GM12865 (cell line): Measurements from ENCODE around the gene ETS1.

Source experiments
- DNase-seq: peaks from one replicate; pipeline ENCODE4 v3.0.0; 2010; ENCODE audit warnings: low read depth
- H3K4me3 ChIP-seq: 2 replicates; pipeline ENCODE4 v1.5.1; 2011; ENCODE audit warnings: mild to moderate bottlenecking, low read depth, low read length, control low read depth
- TF ChIP-seq, protein P1 (sequence below): IDR thresholded peaks from 2 replicates; pipeline ENCODE4 v1.5.1; 2011; ENCODE audit warnings: low read length, control low read depth, low read depth, inconsistent platforms; ENCODE audit not compliant: insufficient read depth; ENCODE audit errors: missing control alignments

ETS1 gene

DNA sequence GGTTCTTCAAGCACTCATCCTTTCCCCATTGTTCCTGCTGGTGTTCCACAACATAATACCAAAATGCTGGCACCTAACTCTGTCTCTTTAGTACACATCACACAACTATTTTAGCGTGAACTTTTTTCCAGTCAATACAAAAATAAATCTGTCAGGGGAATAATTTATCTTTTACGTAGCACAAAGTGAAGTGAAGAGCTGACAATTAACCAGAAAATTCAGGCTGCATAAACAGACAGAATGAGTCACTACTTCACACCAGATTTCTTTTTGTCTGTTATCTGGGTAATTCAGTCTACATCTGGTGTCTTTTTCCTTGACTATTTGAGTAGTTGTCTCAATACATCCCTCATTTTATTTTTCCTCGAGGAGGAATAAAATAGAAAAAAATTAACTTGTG is 7.9 kb upstream of the ETS1 start:
- DNase-seq = no peak
- TF ChIP-seq, protein P1, sequence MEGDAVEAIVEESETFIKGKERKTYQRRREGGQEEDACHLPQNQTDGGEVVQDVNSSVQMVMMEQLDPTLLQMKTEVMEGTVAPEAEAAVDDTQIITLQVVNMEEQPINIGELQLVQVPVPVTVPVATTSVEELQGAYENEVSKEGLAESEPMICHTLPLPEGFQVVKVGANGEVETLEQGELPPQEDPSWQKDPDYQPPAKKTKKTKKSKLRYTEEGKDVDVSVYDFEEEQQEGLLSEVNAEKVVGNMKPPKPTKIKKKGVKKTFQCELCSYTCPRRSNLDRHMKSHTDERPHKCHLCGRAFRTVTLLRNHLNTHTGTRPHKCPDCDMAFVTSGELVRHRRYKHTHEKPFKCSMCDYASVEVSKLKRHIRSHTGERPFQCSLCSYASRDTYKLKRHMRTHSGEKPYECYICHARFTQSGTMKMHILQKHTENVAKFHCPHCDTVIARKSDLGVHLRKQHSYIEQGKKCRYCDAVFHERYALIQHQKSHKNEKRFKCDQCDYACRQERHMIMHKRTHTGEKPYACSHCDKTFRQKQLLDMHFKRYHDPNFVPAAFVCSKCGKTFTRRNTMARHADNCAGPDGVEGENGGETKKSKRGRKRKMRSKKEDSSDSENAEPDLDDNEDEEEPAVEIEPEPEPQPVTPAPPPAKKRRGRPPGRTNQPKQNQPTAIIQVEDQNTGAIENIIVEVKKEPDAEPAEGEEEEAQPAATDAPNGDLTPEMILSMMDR = no peak
- no peak overlapping the region for H3K4me3 ChIP-seq

GRCh38 chr11:128594226-128594625 is 6.9 kb upstream of the ETS1 start:
- no peak overlapping the region for H3K4me3 ChIP-seq
- TF ChIP-seq, protein P1 = no peak
- DNase-seq = no peak

- H3K4me3 ChIP-seq = no peak overlapping the region
- TF ChIP-seq, protein P1 = no peak
- DNase-seq = no peak
Observed at GRCh38 chr11:128593281-128593680, 5.9 kb upstream of the ETS1 start.

DNA sequence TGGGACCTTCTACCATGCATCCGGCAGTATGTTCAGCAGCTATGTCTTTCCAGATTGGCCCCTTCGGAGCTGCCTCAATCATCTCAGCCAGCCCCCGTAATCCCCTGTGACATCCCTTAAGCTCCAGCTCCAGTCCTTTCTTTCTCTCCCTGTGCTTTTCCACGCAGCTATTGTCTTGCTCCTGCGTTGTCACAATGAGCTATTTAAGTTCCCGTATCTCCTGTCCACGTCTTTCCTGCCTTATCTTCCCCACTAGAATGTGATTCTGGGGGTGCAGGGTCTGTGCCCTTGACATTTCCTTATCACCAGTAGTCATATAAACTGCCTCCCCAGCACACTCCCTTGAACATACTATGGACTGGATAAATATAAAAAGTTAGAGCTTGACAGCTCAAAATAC is 5.1 kb upstream of the ETS1 start:
- no peak for DNase-seq

DNA sequence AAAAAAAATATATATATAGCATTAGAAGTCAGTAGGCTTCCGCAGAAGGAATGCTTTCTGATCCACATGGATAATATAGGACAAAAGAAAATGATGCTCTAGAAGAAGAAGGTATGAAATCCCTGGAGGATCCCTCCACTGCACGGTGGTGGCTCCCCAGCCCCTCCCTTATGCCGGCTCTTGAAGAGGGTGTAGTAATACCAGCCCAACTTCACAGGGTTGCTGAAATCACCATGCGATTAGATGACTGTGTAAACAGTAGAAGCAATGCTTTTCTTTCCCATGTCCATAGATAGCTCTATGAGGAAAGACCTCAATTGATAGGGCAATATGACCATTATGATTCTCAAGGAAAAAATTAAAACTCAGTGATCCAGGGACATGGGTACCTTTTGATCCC is 3.2 kb upstream of the ETS1 start:
- TF ChIP-seq, protein P1 = no peak
- H3K4me3 ChIP-seq = no peak overlapping the region
- DNase-seq = no peak

More for the DNA sequence above, 5.1 kb upstream of the ETS1 start:
- TF ChIP-seq, protein P1 = no peak
- H3K4me3 ChIP-seq = no peak overlapping the region

DNA sequence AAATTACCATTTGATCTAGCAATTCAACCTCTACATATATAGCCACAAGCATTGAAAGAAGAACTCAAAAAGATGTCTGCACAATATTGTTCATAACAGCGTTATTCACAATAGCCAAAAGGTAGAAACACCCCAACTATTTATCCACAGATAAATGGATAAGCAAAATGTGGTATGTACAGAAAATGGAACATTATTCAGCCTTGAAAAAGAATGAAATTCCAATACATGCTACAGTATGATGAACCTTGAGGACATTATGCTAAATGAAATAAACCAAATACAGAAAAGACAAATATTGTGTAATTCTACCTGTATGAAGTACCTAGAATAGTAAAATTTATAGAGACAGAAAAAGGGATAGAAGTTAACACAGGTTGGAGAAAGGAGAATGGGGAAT is 2.6 kb upstream of the ETS1 start:
- no peak for DNase-seq
- no peak overlapping the region for H3K4me3 ChIP-seq
- TF ChIP-seq, protein P1 = no peak

DNA sequence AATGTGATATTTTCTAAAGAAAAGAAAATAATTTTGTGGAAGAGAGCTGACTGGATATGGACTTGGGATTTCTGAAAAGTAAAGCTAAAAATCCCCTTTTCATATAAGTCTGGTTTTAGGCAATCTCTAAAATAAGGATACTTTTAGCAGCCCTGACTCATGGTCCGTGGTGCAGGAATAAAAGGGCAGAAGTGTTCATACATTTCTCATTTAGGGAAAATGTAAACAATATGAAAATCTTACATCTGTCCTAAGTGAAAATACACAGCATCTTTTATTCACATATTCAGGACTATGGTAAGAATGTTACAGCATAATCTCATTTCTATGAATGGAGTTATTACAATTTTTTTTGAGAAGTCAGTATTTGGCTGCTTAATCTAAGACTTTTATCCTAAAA is 735 bp upstream of the ETS1 start:
- TF ChIP-seq, protein P1 = no peak
- no peak overlapping the region for H3K4me3 ChIP-seq
- no peak for DNase-seq
